Upper lobe of right lung (tissue), 1 donor: ENCODE measurements around the gene LEP. TPM values are rescaled to one million over a fixed set of nuclear protein-coding genes. Genes with fewer than 3 reads are reported as not detected.

Source experiments
- ATAC-seq: fragments of 200-7000 bp; cut with Tn5 transposase; one replicate; pipeline ENCODE4 v1.9.1; 2020; ENCODE audit warnings: mild to moderate bottlenecking, moderate library complexity
- DNase-seq: peaks from one replicate; pipeline ENCODE4 v3.0.0-alpha.2; 2020
- H3K27ac ChIP-seq: fragments of 200-600 bp; one replicate; pipeline ENCODE4 v1.8.0; 2022
- H3K27me3 ChIP-seq: fragments of 200-600 bp; one replicate; pipeline ENCODE4 v1.8.0; 2022; ENCODE audit warnings: mild to moderate bottlenecking
- H3K36me3 ChIP-seq: fragments of 200-600 bp; one replicate; pipeline ENCODE4 v1.8.0; 2022
- H3K4me1 ChIP-seq: fragments of 200-600 bp; one replicate; pipeline ENCODE4 v1.8.0; 2022
- H3K4me3 ChIP-seq: fragments of 200-600 bp; one replicate; pipeline ENCODE4 v1.8.0; 2022; ENCODE audit warnings: mild to moderate bottlenecking
- H3K9me3 ChIP-seq: fragments of 200-600 bp; one replicate; pipeline ENCODE4 v1.8.0; 2022
- CTCF ChIP-seq: fragments of 200-600 bp; IDR thresholded peaks from one replicate; pipeline ENCODE4 v1.8.0; 2022; ENCODE audit warnings: antibody characterized with exemption
- intact Hi-C: fragments of 100-400 bp; cut with DNase I; formaldehyde crosslinking; loops from one replicate; pipeline ENCODE4 v1.11.0; 2022
- total RNA-seq: library from RNA; stranded (reverse); fragmentation: NEBNext Ultra II Directional; extraction: Animal tissue kit (Norgen Biotek cat#: 25700); gene quantifications from one replicate; pipeline ENCODE4 v1.2.1, GENCODE V29; 2021
- donor health status: DM: no; HTN: yes; CAD: no; lungs with severe emphysema.

The LEP gene
- total RNA-seq, 1 donor from 2014 or later = not detected

GRCh38 chr7:128253701-128254100 is 12.6 kb downstream of the LEP start:
- H3K36me3 ChIP-seq = no peaks in the 10 kb centered on the region
- no peaks in the 10 kb centered on the region for H3K4me1 ChIP-seq
- no peaks in the 10 kb centered on the region for H3K27me3 ChIP-seq
- H3K4me3 ChIP-seq = no peak overlapping the region
- intact Hi-C loops = no loop called here
- ATAC-seq (no peak), DNase-seq (no peak)
- H3K9me3 ChIP-seq = no peaks in the 10 kb centered on the region
- no peak overlapping the region for H3K27ac ChIP-seq
- TF ChIP-seq CTCF = no peak

- intact Hi-C loops = no loop called here
- no peak for DNase-seq
- no peaks in the 10 kb centered on the region for H3K4me1 ChIP-seq
These were observed 13.4 kb downstream of the LEP start for GRCh38 chr7:128254470-128254869.

GRCh38 chr7:128255271-128255670 is 14.2 kb downstream of the LEP start:
- intact Hi-C loops = no loop called here
- no peak for TF ChIP-seq CTCF
- ATAC-seq (no peak), DNase-seq (no peak)
- no peaks in the 10 kb centered on the region for H3K36me3 ChIP-seq
- H3K27me3 ChIP-seq = no peaks in the 10 kb centered on the region
- no peaks in the 10 kb centered on the region for H3K4me1 ChIP-seq
- H3K9me3 ChIP-seq = no peaks in the 10 kb centered on the region
- H3K4me3 ChIP-seq = no peak overlapping the region
- H3K27ac ChIP-seq = no peak overlapping the region

More at GRCh38 chr7:128254470-128254869, 13.4 kb downstream of the LEP start:
- Histone ChIP-seq H3K27me3 (no peaks in the 10 kb centered on the region), H3K36me3 (no peaks in the 10 kb centered on the region), H3K4me3 (no peak overlapping the region), H3K27ac (no peak overlapping the region), H3K9me3 (no peaks in the 10 kb centered on the region)
- no peak for TF ChIP-seq CTCF
- ATAC-seq = no peak

GRCh38 chr7:128257458-128257857 is 16.4 kb downstream of the LEP start:
- no peak for TF ChIP-seq CTCF
- intact Hi-C loops = no loop called here
- DNase-seq = peak; percentile 38
- no peak for ATAC-seq
- Histone ChIP-seq H3K27me3 (no peaks in the 10 kb centered on the region), H3K27ac (no peak overlapping the region), H3K9me3 (no peaks in the 10 kb centered on the region), H3K4me1 (no peaks in the 10 kb centered on the region), H3K4me3 (no peak overlapping the region), H3K36me3 (no peaks in the 10 kb centered on the region)

- DNase-seq = peak; percentile 70
- intact Hi-C loops = no loop called here
- Histone ChIP-seq H3K4me3 (no peak overlapping the region), H3K36me3 (no peaks in the 10 kb centered on the region), H3K27me3 (no peaks in the 10 kb centered on the region), H3K27ac (no peak overlapping the region), H3K9me3 (no peaks in the 10 kb centered on the region), H3K4me1 (no peaks in the 10 kb centered on the region)
- ATAC-seq = peak; percentile 70
- no peak for TF ChIP-seq CTCF
These were observed 18.3 kb downstream of the LEP start for GRCh38 chr7:128259131-128260061.
